GM21723 (cell line): ENCODE results near the gene LIPA.
"Not testable (repeated sequence)": the region's sequence is repeated elsewhere in the genome, so short reads cannot be mapped to it uniquely, and the experiment has no call there.

Experiments
- ATAC-seq: cut with Tn5 transposase; IDR thresholded peaks from one replicate; pipeline ENCODE4 v1.9.1; 2021; ENCODE audit warnings: mild to moderate bottlenecking, moderate library complexity; ENCODE audit not compliant: unreplicated experiment

The LIPA gene

DNA sequence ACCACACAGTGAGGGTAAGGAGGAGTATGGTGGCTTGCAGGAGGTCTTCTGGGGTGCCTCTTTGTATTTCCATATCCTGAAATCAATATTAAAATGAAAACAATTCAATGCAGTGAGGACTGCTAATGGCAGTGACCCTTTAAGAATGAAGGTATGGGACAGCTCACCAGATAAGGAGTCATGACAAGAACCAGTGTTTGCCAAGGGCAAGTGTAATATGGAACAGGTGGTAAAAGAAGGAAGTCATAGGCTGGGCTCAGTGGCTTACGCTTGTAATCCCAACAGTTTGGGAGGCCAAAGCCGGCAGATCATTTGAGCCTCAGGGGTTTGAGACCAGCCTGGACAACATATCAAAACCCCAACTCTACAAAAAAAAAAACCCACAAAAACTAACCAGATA, 20.0 kb upstream of the LIPA start:
- no peak for ATAC-seq

DNA sequence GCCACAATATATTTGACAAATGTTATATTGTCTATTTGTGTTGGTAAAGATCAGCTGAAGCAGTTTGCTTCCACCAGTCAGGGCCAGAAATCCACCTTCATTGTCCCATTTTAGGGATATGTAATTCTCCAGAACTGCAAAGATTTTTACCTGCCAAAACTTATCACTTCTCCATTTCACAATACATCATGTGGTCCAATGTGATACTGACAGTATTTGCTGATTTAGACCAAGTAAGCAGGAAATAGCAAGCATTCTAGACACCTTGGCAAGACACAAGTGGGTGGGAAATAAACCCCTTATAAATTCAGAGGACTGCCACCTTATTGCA, 18.5 kb upstream of the LIPA start:
- no peak for ATAC-seq

- ATAC-seq: no peak
Observed at GRCh38 chr10:89269433-89270152, 18.0 kb upstream of the LIPA start.

DNA sequence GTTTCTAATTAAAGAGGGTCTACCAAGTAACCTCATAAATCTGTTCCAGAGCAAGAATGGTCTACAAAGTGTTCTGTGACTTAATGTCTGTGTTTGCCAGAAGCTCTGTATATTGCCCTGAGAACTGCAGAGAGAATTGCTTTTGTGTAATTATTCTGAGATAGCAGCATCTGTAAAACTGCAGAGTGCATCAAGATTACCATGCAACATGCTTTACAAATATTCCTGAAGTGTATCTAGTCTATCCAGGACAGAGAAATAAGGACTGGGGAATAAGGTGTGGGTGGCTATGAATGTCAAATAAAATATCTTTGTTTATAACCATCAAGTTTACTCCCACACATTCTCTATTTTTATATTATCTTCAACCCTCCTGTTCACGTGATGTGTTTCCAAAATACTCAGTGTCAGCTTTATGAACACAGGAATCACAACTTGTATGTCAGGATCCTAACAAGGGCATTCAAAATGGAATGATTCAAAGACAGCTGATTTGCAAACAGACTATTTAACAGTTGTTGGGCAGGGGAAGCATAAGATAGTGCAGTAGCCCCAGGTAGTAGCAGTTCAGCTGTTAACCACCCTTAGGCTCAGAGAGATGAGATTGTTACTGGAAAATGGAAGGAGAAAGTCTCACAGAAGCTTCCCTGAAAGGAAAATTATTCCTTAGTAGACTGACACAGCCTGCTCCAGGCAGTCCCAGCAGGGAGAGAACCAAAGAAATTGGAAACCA, 15.3 kb upstream of the LIPA start:
- ATAC-seq: no peak

GRCh38 chr10:89263531-89263930, 12.0 kb upstream of the LIPA start:
- ATAC-seq: no peak

GRCh38 chr10:89263091-89263490, 11.5 kb upstream of the LIPA start:
- ATAC-seq: no peak

DNA sequence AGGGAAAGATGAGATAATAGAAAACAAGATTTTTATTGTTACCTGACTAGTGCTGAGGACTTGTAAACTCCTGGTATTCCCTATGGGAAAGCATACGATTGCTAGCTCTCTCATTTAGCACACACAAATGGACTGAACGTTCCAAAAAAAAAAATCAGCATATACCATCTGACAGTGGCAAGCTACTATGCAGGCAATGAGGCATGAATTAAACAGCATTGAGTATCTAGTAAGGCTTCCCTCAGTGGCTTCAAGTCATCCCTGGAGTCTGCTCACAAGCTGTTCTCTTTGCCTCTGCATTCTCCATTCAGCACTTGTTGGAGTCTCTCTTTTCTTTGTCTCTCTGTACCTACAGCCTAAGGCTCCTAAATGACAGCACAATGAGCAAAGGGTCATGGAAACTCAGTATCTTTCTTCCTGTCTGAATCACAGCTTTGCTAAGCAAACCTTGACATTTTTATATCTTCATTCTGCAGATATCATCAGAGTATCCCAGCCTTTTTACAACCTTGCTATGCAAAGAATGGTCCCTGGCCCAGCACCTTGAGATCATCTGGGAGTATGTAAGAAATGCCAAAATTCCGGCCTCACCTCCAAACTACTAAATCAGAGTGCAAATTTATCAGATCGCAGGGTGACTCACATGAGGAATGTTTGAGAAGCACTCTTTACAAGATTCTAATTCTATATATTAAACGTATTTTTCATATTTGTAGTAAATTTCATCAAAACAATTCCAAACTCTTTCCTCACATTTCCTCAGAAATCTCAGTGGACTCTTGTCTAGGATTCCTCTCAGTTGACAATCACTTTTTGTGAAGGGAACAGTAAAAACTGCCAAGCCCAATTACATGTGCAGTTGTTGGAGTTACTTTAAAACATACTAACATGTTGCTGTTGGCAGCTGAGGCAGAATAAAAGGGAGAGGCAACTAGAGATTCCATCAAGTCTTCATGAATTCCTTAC, 10.8 kb upstream of the LIPA start:
- ATAC-seq: no peak

DNA sequence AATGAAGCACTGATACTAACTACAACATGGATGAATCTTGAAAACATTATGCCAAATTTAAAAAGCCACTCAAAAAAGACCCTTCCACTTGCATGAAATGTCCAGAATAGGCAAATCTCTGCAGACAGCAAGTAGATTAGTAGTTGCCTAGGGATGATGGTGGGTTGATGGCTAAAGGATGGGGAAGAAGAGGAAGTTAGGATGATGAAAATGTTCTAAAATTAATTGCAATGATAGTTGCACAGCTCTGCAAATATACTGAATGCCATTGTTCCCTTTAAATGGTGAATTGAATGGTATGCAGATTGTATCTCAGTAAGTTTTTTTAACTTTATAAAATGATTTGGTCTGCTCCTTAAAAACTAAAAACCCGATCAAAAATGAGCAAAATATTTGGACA, 7.3 kb upstream of the LIPA start:
- ATAC-seq: no peak

DNA sequence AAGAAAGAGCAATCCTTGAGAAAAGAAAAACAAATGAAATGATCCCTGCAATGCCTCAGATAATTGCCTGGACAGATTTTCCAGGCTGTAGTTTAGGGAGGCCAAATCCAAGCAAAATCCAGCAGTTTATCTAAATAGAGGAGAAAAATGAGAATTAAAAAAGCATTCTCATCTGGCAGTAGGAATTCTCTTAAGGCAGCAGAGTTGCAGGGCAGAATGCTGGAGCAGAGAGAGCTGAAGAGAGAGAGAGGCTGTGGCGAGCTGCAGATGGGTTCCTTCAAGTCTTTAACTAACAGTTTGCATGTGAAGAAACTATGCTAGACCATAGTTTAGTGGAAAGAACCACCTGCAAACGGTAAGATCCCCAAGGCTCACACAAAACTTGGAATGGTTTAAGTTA, 6.0 kb upstream of the LIPA start:
- no peak for ATAC-seq

- no peak for ATAC-seq
Observed at GRCh38 chr10:89256962-89257361, 5.4 kb upstream of the LIPA start.

- no peak for ATAC-seq
Observed at GRCh38 chr10:89256340-89256739, 4.8 kb upstream of the LIPA start.

- no peak for ATAC-seq
Observed at GRCh38 chr10:89255793-89256192, 4.2 kb upstream of the LIPA start.

GRCh38 chr10:89255091-89255579, 3.6 kb upstream of the LIPA start:
- not testable (repeated sequence) for ATAC-seq

DNA sequence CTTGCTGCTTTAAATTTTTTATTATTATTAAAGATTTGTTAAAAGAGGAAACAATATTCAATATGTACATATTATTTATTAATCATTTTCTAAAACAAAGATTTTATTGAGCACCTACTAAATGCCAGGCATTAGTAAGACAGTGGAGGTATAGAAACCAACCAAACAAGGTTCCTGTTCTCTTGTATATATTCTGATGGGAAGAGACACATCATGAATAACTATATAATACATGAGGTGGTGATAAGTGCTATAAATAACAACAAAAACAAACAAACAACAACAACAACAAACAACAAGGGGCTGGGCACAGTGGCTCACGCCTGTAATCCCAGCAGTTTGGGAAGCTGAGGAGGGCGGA, 630 bp upstream of the LIPA start:
- ATAC-seq: no peak

- ATAC-seq: no peak
Observed at GRCh38 chr10:89250865-89251408, 638 bp downstream of the LIPA start.

DNA sequence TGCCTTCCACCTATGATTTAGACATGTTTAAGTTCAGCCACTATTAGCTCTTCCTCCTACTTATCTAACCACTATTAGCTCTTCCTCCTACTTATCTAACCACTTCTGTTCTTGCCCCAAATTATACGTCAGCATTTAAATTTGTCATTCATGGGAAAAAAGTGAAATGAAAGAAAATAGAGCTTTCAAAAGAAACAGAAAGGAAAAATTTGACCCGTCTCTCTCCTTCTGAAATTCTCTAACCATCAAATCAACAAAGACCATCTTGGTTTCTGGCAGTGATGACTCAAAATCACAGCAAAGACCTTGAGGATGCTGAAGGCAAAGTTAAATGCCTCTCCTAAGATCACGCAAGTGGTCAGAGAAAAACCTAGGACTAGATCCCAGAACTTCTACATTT, 2.6 kb downstream of the LIPA start:
- ATAC-seq: no peak

- ATAC-seq: not testable (repeated sequence)
Observed at GRCh38 chr10:89247623-89248022, 4.0 kb downstream of the LIPA start.

DNA sequence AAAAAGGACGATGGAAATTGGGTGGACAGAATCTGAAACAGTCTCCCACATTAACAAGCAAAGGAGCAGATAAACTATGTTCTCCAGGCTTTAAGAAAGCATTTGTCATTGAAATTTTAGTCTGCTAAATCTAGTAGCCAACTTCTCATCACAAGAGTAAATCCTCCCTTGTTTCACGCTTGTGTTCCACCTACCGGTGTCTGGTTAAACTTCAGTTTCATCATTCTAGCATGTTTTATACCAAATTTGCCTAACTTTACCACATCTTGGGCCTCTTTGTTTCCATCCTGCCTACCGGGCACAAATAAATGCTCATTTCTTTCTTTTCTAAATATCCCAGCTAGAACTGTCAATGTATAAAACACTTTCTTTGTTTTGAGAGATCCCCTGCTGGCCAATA, 5.8 kb downstream of the LIPA start:
- ATAC-seq: no peak

DNA sequence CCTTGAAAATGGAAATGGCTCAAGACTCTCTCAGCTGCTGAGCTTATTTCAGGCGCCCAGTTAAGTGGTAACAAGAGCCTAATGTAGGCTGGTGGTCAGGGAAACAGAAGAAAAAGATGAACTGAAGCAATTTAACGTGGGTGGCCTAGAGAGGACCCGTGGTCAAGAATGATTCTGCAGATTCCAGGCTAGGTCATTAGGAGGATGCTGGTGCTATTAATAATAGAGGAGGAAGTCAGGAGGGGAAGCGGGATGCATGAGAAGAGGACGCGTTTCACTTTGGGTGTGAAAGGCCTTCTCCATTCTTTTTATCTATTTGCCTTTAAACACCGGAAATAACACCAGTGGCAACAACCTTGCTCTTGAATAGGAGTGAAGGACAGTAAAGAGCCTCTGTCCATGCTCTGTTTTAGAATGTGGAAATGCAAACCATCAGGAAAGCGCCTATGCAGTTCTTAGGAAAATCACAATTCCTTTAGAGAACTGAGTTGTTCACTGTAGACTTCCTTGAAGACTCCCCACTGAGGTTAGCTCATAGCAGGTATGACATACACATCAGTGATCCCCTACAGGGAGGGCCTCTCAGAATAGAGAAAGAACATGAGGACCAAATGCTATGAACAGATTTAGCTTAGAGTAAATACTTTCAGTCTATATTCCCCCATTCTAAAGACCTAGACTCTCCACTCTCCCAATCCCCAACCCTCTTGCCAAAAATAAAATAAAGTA, 8.6 kb downstream of the LIPA start:
- ATAC-seq: no peak

- no peak for ATAC-seq
Observed at GRCh38 chr10:89242345-89242684, 9.3 kb downstream of the LIPA start.
